GM12878 (cell line): ENCODE results near the gene CD84. TPM values are rescaled to one million over a fixed set of nuclear protein-coding genes. Genes with fewer than 3 reads are reported as not detected.

Source experiments
- BCL11A ChIP-seq: IDR thresholded peaks from 2 replicates; pipeline ENCODE4 v1.6.1; 2011; ENCODE audit warnings: low read depth, low read length
- ESRRA ChIP-seq: IDR thresholded peaks from 2 replicates; pipeline ENCODE4 v1.6.1; 2012; ENCODE audit warnings: mild to moderate bottlenecking, low read length, improper control_type of control experiment
- GABPA ChIP-seq: IDR thresholded peaks from 2 replicates; pipeline ENCODE4 v1.6.1; 2014; ENCODE audit warnings: antibody characterized with exemption, low read depth, mild to moderate bottlenecking, inconsistent platforms
- IRF4 ChIP-seq: IDR thresholded peaks from 2 replicates; pipeline ENCODE4 v1.6.1; 2011; ENCODE audit warnings: low read depth, low read length
- NBN ChIP-seq: fragments of 450-650 bp; IDR thresholded peaks from 2 replicates; pipeline ENCODE4 v1.6.1; 2016
- NFXL1 ChIP-seq: fragments of 450-650 bp; IDR thresholded peaks from 2 replicates; pipeline ENCODE4 v1.6.1; 2017; ENCODE audit warnings: antibody characterized with exemption, mild to moderate bottlenecking, borderline replicate concordance
- NRF1 ChIP-seq: conservative IDR thresholded peaks from 2 replicates; pipeline ENCODE4 v1.6.1; 2011; ENCODE audit warnings: mild to moderate bottlenecking, low read depth, low read length, improper control_type of control experiment
- PAX8 ChIP-seq: fragments of 450-650 bp; IDR thresholded peaks from 2 replicates; pipeline ENCODE4 v1.6.1; 2017; ENCODE audit warnings: mild to moderate bottlenecking, moderate library complexity
- POLR2A ChIP-seq: IDR thresholded peaks from 2 replicates; pipeline ENCODE4 v1.6.1; 2011; ENCODE audit warnings: low read depth, mild to moderate bottlenecking, low read length
- RUNX3 ChIP-seq: IDR thresholded peaks from 2 replicates; pipeline ENCODE4 v1.6.1; 2012; ENCODE audit warnings: low read length, inconsistent platforms
- SMARCA5 ChIP-seq: fragments of 450-650 bp; IDR thresholded peaks from 2 replicates; pipeline ENCODE4 v1.6.1; 2017; ENCODE audit warnings: mild to moderate bottlenecking
- SMC3 ChIP-seq: IDR thresholded peaks from 2 replicates; pipeline ENCODE4 v1.6.1; 2011; ENCODE audit warnings: low read length, improper control_type of control experiment, borderline replicate concordance
- TAF1 ChIP-seq: IDR thresholded peaks from 2 replicates; pipeline ENCODE4 v1.6.1; 2011; ENCODE audit warnings: mild to moderate bottlenecking, low read depth, low read length, borderline replicate concordance
- ZNF24 ChIP-seq: fragments of 450-650 bp; IDR thresholded peaks from 2 replicates; pipeline ENCODE4 v1.6.1; 2017; ENCODE audit warnings: antibody characterized with exemption, mild to moderate bottlenecking
- polyA plus RNA-seq, 11 experiments: library from polyadenylated mRNA; depleted of rRNA in 4 of 11; unstranded in 6 of 11; stranded (reverse) in 5 of 11; fragments of >200 nt; fragmentation: Nextera tagmentation in 4 of 11; fragmentation: Illumina TruSeq in 1 of 11; extraction: Ambion mirVana in 4 of 11; extraction: Trizol in 1 of 11; gene quantifications; 1 replicate in 1 of 11; 2 replicates in 10 of 11; pipeline versions ENCODE4 v1.2.1 to v1.2.3, GENCODE V29; 2011 to 2016; ENCODE audit warnings: inconsistent platforms in 2 of 11, missing spikeins in 2 of 11, low read depth in 1 of 11
- total RNA-seq, 4 experiments: library from RNA; depleted of rRNA in 3 of 4; stranded (reverse); fragments of >200 nt in 3 of 4; fragmentation: Illumina TruSeq in 1 of 4; extraction: Trizol in 1 of 4; gene quantifications; 2 replicates each; pipeline versions ENCODE4 v1.2.1 to v1.2.3, GENCODE V29; 2013 to 2021
- TF ChIP-seq, protein P1 (sequence below): IDR thresholded peaks from 2 replicates; pipeline ENCODE4 v1.6.1; 2012; ENCODE audit warnings: improper control_type of control experiment, low read depth, low read length; ENCODE audit not compliant: insufficient replicate concordance
- TF ChIP-seq, protein P2 (sequence below): fragments of 450-650 bp; IDR thresholded peaks from 2 replicates; pipeline ENCODE4 v1.6.1; 2017; ENCODE audit warnings: borderline replicate concordance
- TF ChIP-seq, protein P3 (sequence below): IDR thresholded peaks from 2 replicates; pipeline ENCODE4 v1.6.1; 2011; ENCODE audit warnings: borderline replicate concordance, low read depth, mild to moderate bottlenecking, moderate library complexity, low read length; ENCODE audit not compliant: insufficient read depth, poor library complexity, severe bottlenecking
- TF ChIP-seq, protein P4 (sequence below): fragments of 450-650 bp; IDR thresholded peaks from 2 replicates; pipeline ENCODE4 v1.6.1; 2017; ENCODE audit warnings: mild to moderate bottlenecking
- TF ChIP-seq, protein P5 (sequence below), 3 experiments: IDR thresholded peaks in 2 of 3; conservative IDR thresholded peaks in 1 of 3; 2 replicates each; pipeline ENCODE4 v1.5.1; 2011; ENCODE audit warnings: low read depth in 3 of 3, low read length in 3 of 3, mild to moderate bottlenecking in 3 of 3, control low read depth in 2 of 3, moderate library complexity in 2 of 3, inconsistent platforms in 1 of 3, mixed read lengths in 1 of 3; ENCODE audit not compliant: control insufficient read depth in 2 of 3, insufficient read depth in 1 of 3; ENCODE audit errors: extremely low read depth in 1 of 3
- TF ChIP-seq, protein P6 (sequence below): IDR thresholded peaks from 2 replicates; pipeline ENCODE4 v1.6.1; 2011; ENCODE audit warnings: low read depth, mild to moderate bottlenecking, low read length, moderate library complexity, borderline replicate concordance; ENCODE audit errors: extremely low read depth

CD84 gene
- total and polyA plus RNA-seq, 10 of the 15 experiments (the other 5 are each of a cell fraction or from before 2014, with no cell fraction given): 3.4 to 20.3 (median 11.7) TPM

DNA sequence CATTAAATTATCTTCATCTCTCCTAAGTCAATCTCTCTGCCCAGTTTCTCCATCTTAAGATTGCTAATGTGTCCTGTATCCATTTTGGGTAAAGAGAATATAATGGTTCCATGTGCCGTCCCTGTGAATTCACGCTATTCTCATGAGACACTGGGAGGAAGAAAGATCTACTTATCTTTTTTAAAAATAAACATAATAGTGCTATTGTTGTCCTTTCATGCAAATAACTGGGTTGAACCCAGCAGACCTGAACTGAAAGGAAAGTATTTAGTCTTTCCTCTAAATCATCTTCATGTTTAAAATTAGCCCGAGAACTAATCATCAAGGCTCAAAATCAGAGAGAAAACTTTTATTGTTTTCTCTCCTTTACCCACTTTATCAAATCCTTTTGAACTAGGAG is 45.2 kb upstream of the CD84 start (continued):
- TF ChIP-seq, protein P1, sequence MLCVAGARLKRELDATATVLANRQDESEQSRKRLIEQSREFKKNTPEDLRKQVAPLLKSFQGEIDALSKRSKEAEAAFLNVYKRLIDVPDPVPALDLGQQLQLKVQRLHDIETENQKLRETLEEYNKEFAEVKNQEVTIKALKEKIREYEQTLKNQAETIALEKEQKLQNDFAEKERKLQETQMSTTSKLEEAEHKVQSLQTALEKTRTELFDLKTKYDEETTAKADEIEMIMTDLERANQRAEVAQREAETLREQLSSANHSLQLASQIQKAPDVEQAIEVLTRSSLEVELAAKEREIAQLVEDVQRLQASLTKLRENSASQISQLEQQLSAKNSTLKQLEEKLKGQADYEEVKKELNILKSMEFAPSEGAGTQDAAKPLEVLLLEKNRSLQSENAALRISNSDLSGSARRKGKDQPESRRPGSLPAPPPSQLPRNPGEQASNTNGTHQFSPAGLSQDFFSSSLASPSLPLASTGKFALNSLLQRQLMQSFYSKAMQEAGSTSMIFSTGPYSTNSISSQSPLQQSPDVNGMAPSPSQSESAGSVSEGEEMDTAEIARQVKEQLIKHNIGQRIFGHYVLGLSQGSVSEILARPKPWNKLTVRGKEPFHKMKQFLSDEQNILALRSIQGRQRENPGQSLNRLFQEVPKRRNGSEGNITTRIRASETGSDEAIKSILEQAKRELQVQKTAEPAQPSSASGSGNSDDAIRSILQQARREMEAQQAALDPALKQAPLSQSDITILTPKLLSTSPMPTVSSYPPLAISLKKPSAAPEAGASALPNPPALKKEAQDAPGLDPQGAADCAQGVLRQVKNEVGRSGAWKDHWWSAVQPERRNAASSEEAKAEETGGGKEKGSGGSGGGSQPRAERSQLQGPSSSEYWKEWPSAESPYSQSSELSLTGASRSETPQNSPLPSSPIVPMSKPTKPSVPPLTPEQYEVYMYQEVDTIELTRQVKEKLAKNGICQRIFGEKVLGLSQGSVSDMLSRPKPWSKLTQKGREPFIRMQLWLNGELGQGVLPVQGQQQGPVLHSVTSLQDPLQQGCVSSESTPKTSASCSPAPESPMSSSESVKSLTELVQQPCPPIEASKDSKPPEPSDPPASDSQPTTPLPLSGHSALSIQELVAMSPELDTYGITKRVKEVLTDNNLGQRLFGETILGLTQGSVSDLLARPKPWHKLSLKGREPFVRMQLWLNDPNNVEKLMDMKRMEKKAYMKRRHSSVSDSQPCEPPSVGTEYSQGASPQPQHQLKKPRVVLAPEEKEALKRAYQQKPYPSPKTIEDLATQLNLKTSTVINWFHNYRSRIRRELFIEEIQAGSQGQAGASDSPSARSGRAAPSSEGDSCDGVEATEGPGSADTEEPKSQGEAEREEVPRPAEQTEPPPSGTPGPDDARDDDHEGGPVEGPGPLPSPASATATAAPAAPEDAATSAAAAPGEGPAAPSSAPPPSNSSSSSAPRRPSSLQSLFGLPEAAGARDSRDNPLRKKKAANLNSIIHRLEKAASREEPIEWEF: peak; percentile 86
- TF ChIP-seq, protein P2, sequence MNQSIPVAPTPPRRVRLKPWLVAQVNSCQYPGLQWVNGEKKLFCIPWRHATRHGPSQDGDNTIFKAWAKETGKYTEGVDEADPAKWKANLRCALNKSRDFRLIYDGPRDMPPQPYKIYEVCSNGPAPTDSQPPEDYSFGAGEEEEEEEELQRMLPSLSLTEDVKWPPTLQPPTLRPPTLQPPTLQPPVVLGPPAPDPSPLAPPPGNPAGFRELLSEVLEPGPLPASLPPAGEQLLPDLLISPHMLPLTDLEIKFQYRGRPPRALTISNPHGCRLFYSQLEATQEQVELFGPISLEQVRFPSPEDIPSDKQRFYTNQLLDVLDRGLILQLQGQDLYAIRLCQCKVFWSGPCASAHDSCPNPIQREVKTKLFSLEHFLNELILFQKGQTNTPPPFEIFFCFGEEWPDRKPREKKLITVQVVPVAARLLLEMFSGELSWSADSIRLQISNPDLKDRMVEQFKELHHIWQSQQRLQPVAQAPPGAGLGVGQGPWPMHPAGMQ: no peak
- TF ChIP-seq, protein P3, sequence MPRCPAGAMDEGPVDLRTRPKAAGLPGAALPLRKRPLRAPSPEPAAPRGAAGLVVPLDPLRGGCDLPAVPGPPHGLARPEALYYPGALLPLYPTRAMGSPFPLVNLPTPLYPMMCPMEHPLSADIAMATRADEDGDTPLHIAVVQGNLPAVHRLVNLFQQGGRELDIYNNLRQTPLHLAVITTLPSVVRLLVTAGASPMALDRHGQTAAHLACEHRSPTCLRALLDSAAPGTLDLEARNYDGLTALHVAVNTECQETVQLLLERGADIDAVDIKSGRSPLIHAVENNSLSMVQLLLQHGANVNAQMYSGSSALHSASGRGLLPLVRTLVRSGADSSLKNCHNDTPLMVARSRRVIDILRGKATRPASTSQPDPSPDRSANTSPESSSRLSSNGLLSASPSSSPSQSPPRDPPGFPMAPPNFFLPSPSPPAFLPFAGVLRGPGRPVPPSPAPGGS: peak; percentile 39
- no peak for TF ChIP-seq NFXL1
- TF ChIP-seq NBN: no peak
- TF ChIP-seq GABPA: 0 out of 2 replicates have a peak, but pooled peaks have one; percentile 7
- TF ChIP-seq IRF4: no peak
- TF ChIP-seq, protein P4, sequence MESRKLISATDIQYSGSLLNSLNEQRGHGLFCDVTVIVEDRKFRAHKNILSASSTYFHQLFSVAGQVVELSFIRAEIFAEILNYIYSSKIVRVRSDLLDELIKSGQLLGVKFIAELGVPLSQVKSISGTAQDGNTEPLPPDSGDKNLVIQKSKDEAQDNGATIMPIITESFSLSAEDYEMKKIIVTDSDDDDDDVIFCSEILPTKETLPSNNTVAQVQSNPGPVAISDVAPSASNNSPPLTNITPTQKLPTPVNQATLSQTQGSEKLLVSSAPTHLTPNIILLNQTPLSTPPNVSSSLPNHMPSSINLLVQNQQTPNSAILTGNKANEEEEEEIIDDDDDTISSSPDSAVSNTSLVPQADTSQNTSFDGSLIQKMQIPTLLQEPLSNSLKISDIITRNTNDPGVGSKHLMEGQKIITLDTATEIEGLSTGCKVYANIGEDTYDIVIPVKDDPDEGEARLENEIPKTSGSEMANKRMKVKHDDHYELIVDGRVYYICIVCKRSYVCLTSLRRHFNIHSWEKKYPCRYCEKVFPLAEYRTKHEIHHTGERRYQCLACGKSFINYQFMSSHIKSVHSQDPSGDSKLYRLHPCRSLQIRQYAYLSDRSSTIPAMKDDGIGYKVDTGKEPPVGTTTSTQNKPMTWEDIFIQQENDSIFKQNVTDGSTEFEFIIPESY: no peak
- TF ChIP-seq, protein P5, sequence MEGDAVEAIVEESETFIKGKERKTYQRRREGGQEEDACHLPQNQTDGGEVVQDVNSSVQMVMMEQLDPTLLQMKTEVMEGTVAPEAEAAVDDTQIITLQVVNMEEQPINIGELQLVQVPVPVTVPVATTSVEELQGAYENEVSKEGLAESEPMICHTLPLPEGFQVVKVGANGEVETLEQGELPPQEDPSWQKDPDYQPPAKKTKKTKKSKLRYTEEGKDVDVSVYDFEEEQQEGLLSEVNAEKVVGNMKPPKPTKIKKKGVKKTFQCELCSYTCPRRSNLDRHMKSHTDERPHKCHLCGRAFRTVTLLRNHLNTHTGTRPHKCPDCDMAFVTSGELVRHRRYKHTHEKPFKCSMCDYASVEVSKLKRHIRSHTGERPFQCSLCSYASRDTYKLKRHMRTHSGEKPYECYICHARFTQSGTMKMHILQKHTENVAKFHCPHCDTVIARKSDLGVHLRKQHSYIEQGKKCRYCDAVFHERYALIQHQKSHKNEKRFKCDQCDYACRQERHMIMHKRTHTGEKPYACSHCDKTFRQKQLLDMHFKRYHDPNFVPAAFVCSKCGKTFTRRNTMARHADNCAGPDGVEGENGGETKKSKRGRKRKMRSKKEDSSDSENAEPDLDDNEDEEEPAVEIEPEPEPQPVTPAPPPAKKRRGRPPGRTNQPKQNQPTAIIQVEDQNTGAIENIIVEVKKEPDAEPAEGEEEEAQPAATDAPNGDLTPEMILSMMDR (IDR thresholded peaks at IDR 0.05 in 2 of 3, conservative IDR thresholded peaks at IDR 0.05 in 1 of 3; ENCODE audit: control insufficient read depth in 2 of 3, extremely low read depth in 1 of 3, insufficient read depth in 1 of 3, low read depth in 3 of 3, low read length in 3 of 3): no peak
- TF ChIP-seq TAF1: no peak
- TF ChIP-seq, protein P6, sequence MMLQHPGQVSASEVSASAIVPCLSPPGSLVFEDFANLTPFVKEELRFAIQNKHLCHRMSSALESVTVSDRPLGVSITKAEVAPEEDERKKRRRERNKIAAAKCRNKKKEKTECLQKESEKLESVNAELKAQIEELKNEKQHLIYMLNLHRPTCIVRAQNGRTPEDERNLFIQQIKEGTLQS: no peak
- 0 out of 2 replicates have a peak, but pooled peaks have one; percentile 26 for TF ChIP-seq ZNF24
- no peak for TF ChIP-seq SMARCA5
- no peak for TF ChIP-seq BCL11A
- peak; percentile 66 for TF ChIP-seq RUNX3
- no peak for TF ChIP-seq NRF1
- no peak for TF ChIP-seq ESRRA
- no peak for TF ChIP-seq SMC3
- TF ChIP-seq PAX8: peak; percentile 64; the same call in 1 of the 2 replicates
- no peak for TF ChIP-seq POLR2A
